PC-9 (cell line): ENCODE data around the gene TMEM178A.

Experiments used
- CTCF ChIP-seq: fragments of 200-600 bp; sonication (generic); conservative IDR thresholded peaks from 2 replicates; pipeline ENCODE4 v1.6.1; 2017; ENCODE audit warnings: mixed run types, antibody characterized with exemption, mild to moderate bottlenecking, moderate library complexity
- EZH2 ChIP-seq: fragments of 200-600 bp; sonication (generic); IDR thresholded peaks from 2 replicates; pipeline ENCODE4 v1.8.0; 2017; ENCODE audit warnings: antibody characterized with exemption, low read depth

- no peak for TF ChIP-seq CTCF
- no peak for TF ChIP-seq EZH2
Observed at GRCh38 chr2:39631718-39632117, 34.0 kb upstream of the TMEM178A start.
